Measurements from ENCODE around the gene NXPH3. TPM values are rescaled to one million over a fixed set of nuclear protein-coding genes. Genes with fewer than 3 reads are reported as not detected.

NXPH3 gene
- total and polyA plus RNA-seq, 10 of the 15 experiments (the other 5 are each of a cell fraction or from before 2014, with no cell fraction given), result 0.08 to 0.35 (median 0.12) TPM; not detected in 2

- RAD21 ChIA-PET (ENCODE audit: unreplicated experiment), result no interaction called here
- no peak for FAIRE-seq
- in situ Hi-C loops (cut with MboI), result no loop called here
These were observed 13.9 kb downstream of the NXPH3 start for GRCh38 chr17:49589577-49589927.

GRCh38 chr17:49590874-49591273, 15.2 kb downstream of the NXPH3 start:
- intact Hi-C loops (cut with micrococcal nuclease; ENCODE audit: unreplicated experiment), result no loop called here
- DNase-seq (ENCODE audit: low read depth, low spot score) (no peak), FAIRE-seq (no peak), ATAC-seq (no peak)
- H2AFZ ChIP-seq (ENCODE audit: control insufficient read depth, low read depth, low read length), result no peak overlapping the region
- H3K27ac ChIP-seq (ENCODE audit: control insufficient read depth, insufficient read depth), result no peak overlapping the region
- WGBS (ENCODE audit: insufficient coverage, insufficient replicate concordance, low lambda C conversion rate, missing lambda C conversion rate), result 96% methylated on average over 4 of the region's 4 CpGs
- ChIA-PET CTCF (no interaction called here), RAD21 (ENCODE audit: unreplicated experiment) (no interaction called here), POLR2A (no interaction called here), SMC1A (ENCODE audit: uncharacterized antibody, unreplicated experiment) (interaction anchor here (1.7 kb wide), 1 partner anchor 84 kb away, joined by 3 read pairs; no protein-coding TSS in a partner anchor)
- H3K36me3 ChIP-seq (ENCODE audit: control insufficient read depth in 2 of 2, insufficient read depth in 2 of 2, low read length in 1 of 2), result no peaks in the 10 kb centered on the region
- H3K4me1 ChIP-seq (ENCODE audit: control insufficient read depth, insufficient read depth, low read length), result no peaks in the 10 kb centered on the region
- H3K4me2 ChIP-seq (ENCODE audit: control insufficient read depth, insufficient read depth), result no peak overlapping the region
- H3K79me2 ChIP-seq (ENCODE audit: control insufficient read depth, insufficient read depth, low read length), result no peaks in the 10 kb centered on the region
- no peaks in the 10 kb centered on the region for H3K27me3 ChIP-seq (replicated peaks in 1 of 2; ENCODE audit: control insufficient read depth in 2 of 2, insufficient read depth in 2 of 2, low read length in 1 of 2)
- no peaks in the 10 kb centered on the region for H3K9me3 ChIP-seq (replicated peaks; ENCODE audit: control insufficient read depth, insufficient read depth, low read length)
- no peak overlapping the region for H3K4me3 ChIP-seq
- no TSS peak for BruUV-seq (replicated peaks)
- H4K20me1 ChIP-seq (ENCODE audit: control insufficient read depth, insufficient read depth), result no peaks in the 10 kb centered on the region
- in situ Hi-C loops (cut with MboI), result no loop called here
- no peak overlapping the region for H3K9ac ChIP-seq (ENCODE audit: control insufficient read depth, insufficient read depth, low read length)
- TF ChIP-seq IKZF2 (IDR thresholded peaks at IDR 0.05), result no peak
- no peak for TF ChIP-seq ZBED1 (IDR thresholded peaks at IDR 0.05; ENCODE audit: borderline replicate concordance)
- no peak for TF ChIP-seq REST (IDR thresholded peaks at IDR 0.05; ENCODE audit: low read depth, low read length)
- TF ChIP-seq GABPA (IDR thresholded peaks at IDR 0.05; ENCODE audit: low read depth), result no peak
- TF ChIP-seq JUNB (IDR thresholded peaks at IDR 0.05), result no peak
- TF ChIP-seq NFYA (IDR thresholded peaks at IDR 0.05; ENCODE audit: borderline replicate concordance, low read depth, low read length), result no peak
- TF ChIP-seq BACH1 (IDR thresholded peaks at IDR 0.05; ENCODE audit: borderline replicate concordance), result no peak
- no peak for TF ChIP-seq KLF5 (IDR thresholded peaks at IDR 0.05; ENCODE audit: partially characterized antibody)
- no peak for TF ChIP-seq DPF2 (IDR thresholded peaks at IDR 0.05)
- no peak for TF ChIP-seq NFXL1 (IDR thresholded peaks at IDR 0.05; ENCODE audit: borderline replicate concordance)
- TF ChIP-seq CBFB (IDR thresholded peaks at IDR 0.05; ENCODE audit: low read depth), result no peak
- TF ChIP-seq NBN (IDR thresholded peaks at IDR 0.05), result no peak
- no peak for TF ChIP-seq ZNF622 (IDR thresholded peaks at IDR 0.05)
- no peak for TF ChIP-seq CEBPB (IDR thresholded peaks at IDR 0.05; ENCODE audit: borderline replicate concordance in 1 of 2, low read depth in 2 of 2, low read length in 2 of 2)
- TF ChIP-seq CREB1 (IDR thresholded peaks at IDR 0.05; ENCODE audit: low read depth), result no peak
- no peak for TF ChIP-seq ZZZ3 (IDR thresholded peaks at IDR 0.05; ENCODE audit: control insufficient read depth, insufficient read length, low read depth)
- TF ChIP-seq USF2 (IDR thresholded peaks at IDR 0.05; ENCODE audit: borderline replicate concordance, low read depth, low read length), result no peak

More at GRCh38 chr17:49589577-49589927, 13.9 kb downstream of the NXPH3 start:
- ChIA-PET SMC1A (ENCODE audit: uncharacterized antibody, unreplicated experiment) (no interaction called here), CTCF (no interaction called here), POLR2A (no interaction called here)
- Histone ChIP-seq H3K36me3 (ENCODE audit: control insufficient read depth in 2 of 2, insufficient read depth in 2 of 2, low read length in 1 of 2) (no peaks in the 10 kb centered on the region), H3K27me3 (replicated peaks in 1 of 2; ENCODE audit: control insufficient read depth in 2 of 2, insufficient read depth in 2 of 2, low read length in 1 of 2) (no peaks in the 10 kb centered on the region), H4K20me1 (ENCODE audit: control insufficient read depth, insufficient read depth) (no peaks in the 10 kb centered on the region), H2AFZ (ENCODE audit: control insufficient read depth, low read depth, low read length) (no peak overlapping the region), H3K4me2 (ENCODE audit: control insufficient read depth, insufficient read depth) (no peak overlapping the region), H3K4me1 (ENCODE audit: control insufficient read depth, insufficient read depth, low read length) (no peaks in the 10 kb centered on the region), H3K9ac (ENCODE audit: control insufficient read depth, insufficient read depth, low read length) (no peak overlapping the region), H3K27ac (ENCODE audit: control insufficient read depth, insufficient read depth) (no peak overlapping the region), H3K4me3 (no peak overlapping the region), H3K9me3 (replicated peaks; ENCODE audit: control insufficient read depth, insufficient read depth, low read length) (no peaks in the 10 kb centered on the region), H3K79me2 (ENCODE audit: control insufficient read depth, insufficient read depth, low read length) (no peaks in the 10 kb centered on the region)
- BruUV-seq (replicated peaks), result no TSS peak
- intact Hi-C loops (cut with micrococcal nuclease; ENCODE audit: unreplicated experiment), result no loop called here
- no peak for TF ChIP-seq YBX1 (IDR thresholded peaks at IDR 0.05)
- ATAC-seq, result no peak
- DNase-seq (ENCODE audit: low read depth, low spot score), result no peak
- WGBS (ENCODE audit: insufficient coverage, insufficient replicate concordance, low lambda C conversion rate, missing lambda C conversion rate), result 70% methylated on average over 2 of the region's 2 CpGs

All from GM12878 (cell line).